GM10266 (cell line): ENCODE results near the gene RNF4.
A peak's percentile ranks its signal among the peaks of the same experiment; 100 is the strongest.
"Not testable (repeated sequence)": the region's sequence is repeated elsewhere in the genome, so short reads cannot be mapped to it uniquely, and the experiment has no call there.

Source experiments
- DNase-seq: peaks from one replicate; pipeline ENCODE4 v3.0.0; 2012; ENCODE audit errors: extremely low spot score
- CTCF ChIP-seq: IDR thresholded peaks from 2 replicates; pipeline ENCODE4 v1.5.1; 2012; ENCODE audit warnings: mild to moderate bottlenecking, low read depth; ENCODE audit not compliant: control insufficient read depth, insufficient read depth; ENCODE audit errors: missing control alignments

RNF4 gene

DNA sequence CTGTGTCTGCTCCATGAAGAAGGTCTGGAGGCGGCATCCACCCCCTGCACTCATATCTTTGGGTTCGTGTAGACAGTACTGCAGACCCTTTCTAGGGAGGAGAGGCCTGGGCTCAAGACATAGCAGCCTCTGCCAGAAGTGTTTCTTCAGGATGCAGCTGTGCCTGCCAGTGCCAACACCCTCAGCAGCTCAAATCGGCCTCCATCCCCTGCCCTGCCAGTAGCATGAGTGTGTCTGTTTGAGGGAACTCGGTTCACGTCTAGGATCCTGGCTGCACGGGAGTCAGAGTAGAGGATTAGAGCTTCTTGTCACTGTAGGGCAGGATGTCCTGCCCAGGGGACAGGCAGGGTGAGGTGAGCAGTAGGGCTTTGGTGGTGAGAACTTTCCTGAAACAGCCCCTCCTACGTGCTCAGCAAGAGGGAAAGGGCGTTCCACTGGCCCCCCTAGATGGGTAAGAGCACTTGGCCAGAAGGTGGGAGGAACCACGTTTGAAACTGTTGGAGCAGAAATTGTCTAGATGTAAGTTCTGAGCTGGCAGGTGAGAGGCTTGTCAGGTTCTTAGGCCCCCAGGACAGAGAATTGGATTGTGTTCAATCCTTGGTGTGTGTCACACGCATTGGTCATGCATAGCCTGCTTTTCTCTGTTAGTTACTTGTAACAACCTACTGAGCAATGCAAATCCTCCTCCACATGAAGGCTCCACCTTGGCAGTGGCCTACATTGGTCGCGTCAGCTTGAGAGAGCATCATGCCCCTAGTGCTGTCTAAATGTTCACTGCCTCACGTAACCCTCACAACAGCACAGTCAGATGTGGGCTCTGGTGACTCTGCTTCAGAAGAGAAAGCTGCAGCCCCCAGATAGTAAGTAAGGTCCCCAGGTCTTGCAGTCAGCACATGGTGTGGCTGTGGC, 41.7 kb downstream of the RNF4 start:
- no peak for DNase-seq
- no peak for TF ChIP-seq CTCF

GRCh38 chr4:2511645-2512131, 42.8 kb downstream of the RNF4 start:
- peak; percentile 32 for DNase-seq
- no peak for TF ChIP-seq CTCF

DNA sequence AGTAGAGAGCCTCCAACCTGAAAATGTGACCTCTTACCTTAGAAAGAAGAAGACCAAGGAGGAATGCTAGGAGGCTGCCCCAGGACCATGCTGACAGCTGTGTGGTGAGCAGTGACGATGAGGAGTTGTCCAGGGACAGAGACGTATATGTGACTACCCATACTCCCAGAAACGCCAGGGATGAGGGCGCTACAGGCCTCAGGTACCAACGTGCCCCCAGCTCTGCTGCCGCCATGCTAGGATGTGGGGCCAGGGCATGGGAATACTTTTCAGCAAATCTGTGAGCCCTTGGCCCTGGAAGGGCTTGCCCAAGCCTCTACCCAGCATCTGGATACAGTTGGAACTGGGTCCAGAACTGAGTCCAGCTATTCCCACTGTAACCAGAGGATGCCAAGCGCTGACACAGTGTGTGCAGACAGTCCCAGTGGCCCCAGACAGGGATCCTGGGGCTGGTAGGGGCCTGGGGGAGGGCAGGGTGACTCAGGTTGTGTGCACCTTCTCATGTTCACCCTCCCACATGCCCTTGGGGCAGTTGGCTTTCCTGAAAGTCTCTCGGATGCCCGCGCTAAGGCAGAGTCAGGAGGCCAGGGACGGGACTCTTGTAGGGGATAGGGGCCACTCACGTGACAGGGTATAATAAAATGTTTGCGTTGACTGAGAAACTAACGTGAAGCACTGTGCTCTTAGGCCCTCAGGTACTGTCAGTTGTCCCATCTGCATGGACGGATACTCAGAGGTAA, 43.7 kb downstream of the RNF4 start:
- DNase-seq = no peak
- no peak for TF ChIP-seq CTCF

DNA sequence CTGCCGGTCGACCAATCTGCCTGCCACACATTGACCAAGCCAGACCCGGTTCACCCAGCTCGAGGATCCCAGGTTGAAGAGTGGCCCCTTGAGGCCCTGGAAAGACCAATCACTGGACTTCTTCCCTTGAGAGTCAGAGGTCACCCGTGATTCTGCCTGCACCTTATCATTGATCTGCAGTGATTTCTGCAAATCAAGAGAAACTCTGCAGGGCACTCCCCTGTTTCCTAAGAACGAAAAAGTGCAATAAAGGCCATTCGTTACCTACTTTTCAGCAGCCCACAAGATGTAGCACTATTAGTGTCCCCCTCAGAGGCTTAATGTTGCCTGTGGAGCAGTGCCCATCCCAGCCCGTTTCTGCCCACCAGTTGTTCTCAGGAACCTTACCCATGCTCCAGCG, 45.3 kb downstream of the RNF4 start:
- not testable (repeated sequence) for DNase-seq

GRCh38 chr4:2514944-2515343, 46.0 kb downstream of the RNF4 start:
- DNase-seq = not testable (repeated sequence)

GRCh38 chr4:2515830-2516550, 47.1 kb downstream of the RNF4 start:
- no peak for TF ChIP-seq CTCF
- DNase-seq = no peak

DNA sequence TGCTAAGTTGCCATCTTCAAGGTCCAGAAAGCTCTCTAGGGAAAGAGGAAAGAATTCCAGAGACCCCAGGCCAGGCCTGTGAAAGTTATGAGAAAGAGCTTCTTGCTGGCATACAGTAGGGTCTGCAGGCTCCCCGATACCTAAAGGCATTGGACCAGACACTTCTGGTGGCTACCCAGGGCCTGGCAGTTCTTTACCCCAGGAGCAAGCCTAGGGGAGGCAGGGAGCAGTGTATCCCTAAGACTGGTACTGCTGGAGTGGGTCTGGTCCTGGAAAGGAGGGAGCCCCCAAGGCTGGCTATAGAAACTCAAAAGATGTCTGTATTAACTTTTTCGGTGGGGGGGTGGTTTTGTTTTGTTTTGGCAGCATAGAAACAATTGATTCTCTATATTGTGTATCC, 47.7 kb downstream of the RNF4 start:
- no peak for TF ChIP-seq CTCF
- no peak for DNase-seq

- TF ChIP-seq CTCF = no peak
- DNase-seq = no peak
Measured at GRCh38 chr4:2526559-2526958, 57.7 kb downstream of the RNF4 start.
